H9 (cell line): ENCODE data around the gene LYRM2. TPM values are rescaled to one million over a fixed set of nuclear protein-coding genes. Genes with fewer than 3 reads are reported as not detected.

Experiments used
- DNase-seq: peaks from one replicate; pipeline ENCODE4 v3.0.0-alpha.2; 2017
- H2AFZ ChIP-seq: one replicate; pipeline ENCODE4 v1.6.1; 2013; ENCODE audit warnings: mild to moderate bottlenecking, low read length, control low read depth, moderate library complexity
- H2AK5ac ChIP-seq: 2 replicates; pipeline ENCODE4 v1.6.1; 2013; ENCODE audit warnings: low read length, control low read depth, mixed read lengths; ENCODE audit not compliant: insufficient read length
- H2BK120ac ChIP-seq: one replicate; pipeline ENCODE4 v1.6.1; 2013; ENCODE audit warnings: low read depth, mild to moderate bottlenecking, low read length, control low read depth, inconsistent platforms; ENCODE audit not compliant: poor library complexity, severe bottlenecking
- H2BK12ac ChIP-seq: 2 replicates; pipeline ENCODE4 v1.6.1; 2013; ENCODE audit warnings: low read length, control low read depth, mixed read lengths, low read depth; ENCODE audit not compliant: insufficient read length
- H2BK15ac ChIP-seq: 2 replicates; pipeline ENCODE4 v1.6.1; 2013; ENCODE audit warnings: low read depth, low read length, control low read depth
- H2BK20ac ChIP-seq: one replicate; pipeline ENCODE4 v1.6.1; 2013; ENCODE audit warnings: low read depth, mild to moderate bottlenecking, low read length, control low read depth, inconsistent platforms; ENCODE audit not compliant: poor library complexity, severe bottlenecking
- H2BK5ac ChIP-seq: 2 replicates; pipeline ENCODE4 v1.6.1; 2013; ENCODE audit warnings: low read length, control low read depth, mixed read lengths; ENCODE audit not compliant: insufficient read length
- H3K14ac ChIP-seq: 2 replicates; pipeline ENCODE4 v1.6.1; 2013; ENCODE audit warnings: low read length, control low read depth; ENCODE audit not compliant: insufficient read depth
- H3K18ac ChIP-seq: 2 replicates; pipeline ENCODE4 v1.6.1; 2013; ENCODE audit warnings: low read depth, mild to moderate bottlenecking, mixed read lengths, low read length, control low read depth; ENCODE audit not compliant: insufficient read length
- H3K23ac ChIP-seq: 2 replicates; pipeline ENCODE4 v1.6.1; 2013; ENCODE audit warnings: low read length, control low read depth, mixed read lengths, low read depth; ENCODE audit not compliant: insufficient read length
- H3K23me2 ChIP-seq: 2 replicates; pipeline ENCODE4 v1.6.1; 2013; ENCODE audit warnings: low read depth, mild to moderate bottlenecking, mixed read lengths, low read length, control low read depth; ENCODE audit not compliant: insufficient read length, poor library complexity, severe bottlenecking
- H3K27ac ChIP-seq: 2 replicates; pipeline ENCODE4 v1.5.1; 2013; ENCODE audit warnings: low read length, control low read depth, mixed read lengths, low read depth; ENCODE audit not compliant: insufficient read length
- H3K27me3 ChIP-seq: 2 replicates; pipeline ENCODE4 v1.6.1; 2013; ENCODE audit warnings: low read length, control low read depth, inconsistent platforms; ENCODE audit not compliant: insufficient read depth
- H3K4ac ChIP-seq: 2 replicates; pipeline ENCODE4 v1.6.1; 2013; ENCODE audit warnings: low read depth, mild to moderate bottlenecking, control low read depth, inconsistent platforms, low read length, moderate library complexity
- H3K4me1 ChIP-seq: 2 replicates; pipeline ENCODE4 v1.6.1; 2013; ENCODE audit warnings: low read length, control low read depth, inconsistent platforms; ENCODE audit not compliant: insufficient read depth
- H3K4me2 ChIP-seq: 2 replicates; pipeline ENCODE4 v1.6.1; 2013; ENCODE audit warnings: low read length, control low read depth, mixed read lengths; ENCODE audit not compliant: insufficient read length, insufficient read depth
- H3K56ac ChIP-seq: 2 replicates; pipeline ENCODE4 v1.6.1; 2013; ENCODE audit warnings: low read depth, mild to moderate bottlenecking, mixed read lengths, low read length, control low read depth; ENCODE audit not compliant: insufficient read length
- H3K79me1 ChIP-seq: 2 replicates; pipeline ENCODE4 v1.6.1; 2013; ENCODE audit warnings: low read depth, mild to moderate bottlenecking, moderate library complexity, low read length, control low read depth, inconsistent platforms; ENCODE audit not compliant: insufficient read depth, poor library complexity, severe bottlenecking
- H3K79me2 ChIP-seq: 2 replicates; pipeline ENCODE4 v1.6.1; 2013; ENCODE audit warnings: low read length, control low read depth, inconsistent platforms; ENCODE audit not compliant: insufficient read depth
- H3K9ac ChIP-seq: 2 replicates; pipeline ENCODE4 v1.6.1; 2013; ENCODE audit warnings: low read length, control low read depth, mixed read lengths; ENCODE audit not compliant: insufficient read length; ENCODE audit errors: extremely low read depth
- H3K9me3 ChIP-seq: one replicate; pipeline ENCODE4 v1.6.1; 2013; ENCODE audit warnings: low read depth, low read length, inconsistent platforms; ENCODE audit not compliant: control insufficient read depth
- H3T11ph ChIP-seq: one replicate; pipeline ENCODE4 v1.6.1; 2013; ENCODE audit warnings: mild to moderate bottlenecking, low read length, control low read depth, inconsistent platforms
- H4K20me1 ChIP-seq: one replicate; pipeline ENCODE4 v1.6.1; 2013; ENCODE audit not compliant: control insufficient read depth, insufficient read length, insufficient read depth
- H4K5ac ChIP-seq: 2 replicates; pipeline ENCODE4 v1.6.1; 2013; ENCODE audit warnings: low read depth, mild to moderate bottlenecking, mixed read lengths, low read length, control low read depth; ENCODE audit not compliant: insufficient read length
- H4K8ac ChIP-seq: replicated peaks from 2 replicates; pipeline ENCODE4 v1.6.1; 2013; ENCODE audit warnings: low read length, control low read depth, mixed read lengths, low read depth; ENCODE audit not compliant: insufficient read length
- H4K91ac ChIP-seq: 2 replicates; pipeline ENCODE4 v1.6.1; 2013; ENCODE audit warnings: low read depth, mild to moderate bottlenecking, moderate library complexity, mixed read lengths, low read length, control low read depth; ENCODE audit not compliant: insufficient read length
- H3K27ac Mint-ChIP-seq, 3 experiments: 2 replicates in 2 of 3; 3 replicates in 1 of 3; pipeline ENCODE4 v1.8.0; 2020 to 2021; ENCODE audit warnings: mixed read lengths in 3 of 3, mild to moderate bottlenecking in 1 of 3, moderate library complexity in 1 of 3
- H3K27me3 Mint-ChIP-seq: 2 replicates; pipeline ENCODE4 v1.8.0; 2021; ENCODE audit warnings: low read depth, mild to moderate bottlenecking, moderate library complexity, mixed read lengths
- H3K36me3 Mint-ChIP-seq, 3 experiments: 2 replicates in 2 of 3; 3 replicates in 1 of 3; pipeline ENCODE4 v1.8.0; 2020 to 2021; ENCODE audit warnings: low read depth in 3 of 3, mixed read lengths in 3 of 3; ENCODE audit not compliant: insufficient read depth in 1 of 3
- H3K4me1 Mint-ChIP-seq, 2 experiments: 2 replicates each; pipeline ENCODE4 v1.8.0; 2020; ENCODE audit warnings: mixed read lengths in 2 of 2
- H3K4me3 Mint-ChIP-seq, 2 experiments: 2 replicates in 1 of 2; 3 replicates in 1 of 2; pipeline ENCODE4 v1.8.0; 2020 to 2021; ENCODE audit warnings: mild to moderate bottlenecking in 2 of 2, mixed read lengths in 2 of 2, moderate library complexity in 1 of 2
- H3K9me3 Mint-ChIP-seq, 2 experiments: 2 replicates in 1 of 2; 3 replicates in 1 of 2; pipeline ENCODE4 v1.8.0; 2020; ENCODE audit warnings: mild to moderate bottlenecking in 2 of 2, mixed read lengths in 2 of 2, moderate library complexity in 1 of 2
- WGBS: extraction: QIAGEN DNeasy Blood & Tissue Kit; methylation state at CpG from one replicate; pipeline ENCODE4 v1.1.7; 2013; ENCODE audit warnings: missing lambda C conversion rate, low lambda C conversion rate, mixed read lengths; ENCODE audit not compliant: insufficient read length; ENCODE audit errors: extremely low coverage; 5-methylcytosine and 5-hydroxymethylcytosine counted together
- total RNA-seq: library from RNA; stranded (reverse); gene quantifications from 2 replicates; pipeline ENCODE4 v1.2.1, GENCODE V29; 2021
- TF ChIP-seq, protein P1 (sequence below): fragments of 200-600 bp; sonication (generic); conservative IDR thresholded peaks from 3 replicates; pipeline ENCODE4 v1.8.0; 2021; ENCODE audit warnings: antibody characterized with exemption, mild to moderate bottlenecking

The LYRM2 gene
- total RNA-seq, 1 experiment from 2014 or later = 29.8 TPM

GRCh38 chr6:89596056-89596455 lies 42.5 kb downstream of the LYRM2 start:
- TF ChIP-seq, protein P1, sequence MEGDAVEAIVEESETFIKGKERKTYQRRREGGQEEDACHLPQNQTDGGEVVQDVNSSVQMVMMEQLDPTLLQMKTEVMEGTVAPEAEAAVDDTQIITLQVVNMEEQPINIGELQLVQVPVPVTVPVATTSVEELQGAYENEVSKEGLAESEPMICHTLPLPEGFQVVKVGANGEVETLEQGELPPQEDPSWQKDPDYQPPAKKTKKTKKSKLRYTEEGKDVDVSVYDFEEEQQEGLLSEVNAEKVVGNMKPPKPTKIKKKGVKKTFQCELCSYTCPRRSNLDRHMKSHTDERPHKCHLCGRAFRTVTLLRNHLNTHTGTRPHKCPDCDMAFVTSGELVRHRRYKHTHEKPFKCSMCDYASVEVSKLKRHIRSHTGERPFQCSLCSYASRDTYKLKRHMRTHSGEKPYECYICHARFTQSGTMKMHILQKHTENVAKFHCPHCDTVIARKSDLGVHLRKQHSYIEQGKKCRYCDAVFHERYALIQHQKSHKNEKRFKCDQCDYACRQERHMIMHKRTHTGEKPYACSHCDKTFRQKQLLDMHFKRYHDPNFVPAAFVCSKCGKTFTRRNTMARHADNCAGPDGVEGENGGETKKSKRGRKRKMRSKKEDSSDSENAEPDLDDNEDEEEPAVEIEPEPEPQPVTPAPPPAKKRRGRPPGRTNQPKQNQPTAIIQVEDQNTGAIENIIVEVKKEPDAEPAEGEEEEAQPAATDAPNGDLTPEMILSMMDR = no peak
- no peak overlapping the region for H3K4ac ChIP-seq

More at GRCh38 chr6:89596056-89596455, 42.5 kb downstream of the LYRM2 start:
- Histone ChIP-seq H3K4me2 (no peak overlapping the region), H3K27ac (no peak overlapping the region), H4K91ac (no peak overlapping the region), H2AK5ac (no peak overlapping the region), H3K18ac (no peak overlapping the region), H3K4me1 (no peaks in the 10 kb centered on the region), H3K23me2 (no peaks in the 10 kb centered on the region), H3T11ph (no peak overlapping the region), H4K5ac (no peak overlapping the region), H2BK15ac (no peak overlapping the region), H3K9ac (no peak overlapping the region), H3K79me2 (no peaks in the 10 kb centered on the region), H3K14ac (no peak overlapping the region), H4K20me1 (no peaks in the 10 kb centered on the region), H3K56ac (no peak overlapping the region), H2BK120ac (no peak overlapping the region), H3K79me1 (no peaks in the 10 kb centered on the region), H3K27me3 (no peaks in the 10 kb centered on the region), H3K23ac (no peak overlapping the region), H2AFZ (no peak overlapping the region), H2BK20ac (no peak overlapping the region), H3K9me3 (no peaks in the 10 kb centered on the region), H2BK5ac (no peak overlapping the region), H2BK12ac (no peak overlapping the region), H4K8ac (no peak overlapping the region)
- no peak overlapping the region for H3K27ac Mint-ChIP-seq
- WGBS = no CpG with 5 or more reads among the region's 2 CpGs
- H3K27me3 Mint-ChIP-seq = no peaks in the 10 kb centered on the region
- no peaks in the 10 kb centered on the region for H3K36me3 Mint-ChIP-seq
- H3K4me1 Mint-ChIP-seq = 0 out of 4 replicates have a peak, but pooled peaks cover 0 to 4% of the 10 kb centered on the region in 2 experiments
- no peaks in the 10 kb centered on the region for H3K9me3 Mint-ChIP-seq
- DNase-seq = no peak
- no peak overlapping the region for H3K4me3 Mint-ChIP-seq
